Measurements from ENCODE around the gene CCNL2. TPM values are rescaled to one million over a fixed set of nuclear protein-coding genes. Genes with fewer than 3 reads are reported as not detected.
A peak's percentile ranks its signal among the peaks of the same experiment; 100 is the strongest.

Gene CCNL2
- total and polyA plus RNA-seq, 2 of the 13 experiments (the other 11 are each of a cell fraction or from before 2014, with no cell fraction given) = 105 to 340 TPM

DNA sequence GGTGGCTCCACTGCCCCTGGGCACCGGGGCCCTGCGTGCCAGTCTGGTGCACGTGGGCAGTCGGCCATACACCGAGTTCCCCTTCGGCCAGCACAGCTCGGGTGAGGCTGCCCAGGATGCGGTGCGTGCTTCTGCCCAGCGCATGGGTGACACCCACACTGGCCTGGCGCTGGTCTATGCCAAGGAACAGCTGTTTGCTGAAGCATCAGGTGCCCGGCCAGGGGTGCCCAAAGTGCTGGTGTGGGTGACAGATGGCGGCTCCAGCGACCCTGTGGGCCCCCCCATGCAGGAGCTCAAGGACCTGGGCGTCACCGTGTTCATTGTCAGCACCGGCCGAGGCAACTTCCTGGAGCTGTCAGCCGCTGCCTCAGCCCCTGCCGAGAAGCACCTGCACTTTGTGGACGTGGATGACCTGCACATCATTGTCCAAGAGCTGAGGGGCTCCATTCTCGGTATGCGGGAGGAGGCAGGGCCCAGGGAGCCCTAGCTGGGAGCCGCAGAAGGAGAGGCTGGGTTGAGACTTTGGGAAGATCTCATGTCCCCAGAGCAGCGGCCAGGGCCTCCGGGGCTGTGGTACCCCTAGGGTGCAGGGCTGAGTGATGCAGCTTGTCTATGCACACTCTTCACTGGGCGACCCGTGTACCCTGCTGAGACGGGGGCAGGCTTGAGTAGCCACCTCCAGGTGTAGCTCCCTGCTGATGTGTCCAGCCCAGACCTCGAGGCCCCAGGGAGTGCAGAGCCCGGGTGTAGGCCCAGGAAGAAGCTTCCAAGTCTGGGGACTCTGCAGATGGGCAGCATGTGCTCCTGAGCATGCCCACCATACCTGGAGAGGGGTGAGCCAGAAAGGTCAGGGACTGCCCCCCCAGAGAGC lies 38.1 kb upstream of the CCNL2 start:
- in situ Hi-C loops (cut with HindIII; ENCODE audit: extremely low pct_ligation_motif_present, low pct_unique_long_range_greater_than_20kb) = loop anchor here (5.0 kb wide), 1 partner anchor 35 kb away; no protein-coding TSS in a partner anchor
- H3K4me2 ChIP-seq (ENCODE audit: low read depth, low read length) = peak overlapping the region; percentile 94
- H3K4me3 ChIP-seq (replicated peaks in 1 of 3; ENCODE audit: insufficient read depth in 1 of 3, low read depth in 2 of 3, low read length in 3 of 3) = peak overlapping the region; percentile 72 to 88 (median 84)
- peak overlapping the region; percentile 54 for H3K27ac ChIP-seq (ENCODE audit: extremely low read length, insufficient read depth, low read length)
- H3K36me3 ChIP-seq (replicated peaks in 1 of 2; ENCODE audit: control insufficient read depth in 1 of 2, insufficient read depth in 2 of 2, low read length in 2 of 2) = peaks cover 0 to 2% of the 10 kb centered on the region in 2 experiments; a peak in 1 of 5 replicates
- ChIA-PET POLR2A (interaction anchor here (0.6 to 11.0 kb wide), 15 partner anchors 7 to 73 kb away, joined by 3 to 355 read pairs (median 6); partner anchors contain the start of genes ANKRD65, AURKAIP1, CCNL2 and MRPL20), CTCF (ENCODE audit: low intra/inter-chr PET ratio, low total read pairs) (interaction anchor here (1.1 kb wide), 1 partner anchor 20 kb away, joined by 3 read pairs; no protein-coding TSS in a partner anchor)
- peaks cover 31% of the 10 kb centered on the region for H3K79me2 ChIP-seq (ENCODE audit: insufficient read depth, low read length)
- H3K4me1 ChIP-seq (ENCODE audit: insufficient read depth, low read length) = peaks cover 57% of the 10 kb centered on the region
- H3K27me3 ChIP-seq (ENCODE audit: control insufficient read depth in 1 of 2, insufficient read depth in 2 of 2, low read length in 2 of 2) = no peaks in the 10 kb centered on the region
- BruUV-seq (replicated peaks) = no TSS peak
- H4K20me1 ChIP-seq (ENCODE audit: insufficient read depth, low read length) = no peaks in the 10 kb centered on the region
- WGBS (ENCODE audit: low lambda C conversion rate) = 27% methylated on average over 6 of the region's 31 CpGs
- no peak for FAIRE-seq
- no peak for DNase-seq (ENCODE audit: low spot score)
- no peaks in the 10 kb centered on the region for H3K9me3 ChIP-seq (ENCODE audit: low read length)
- no peak overlapping the region for H2AFZ ChIP-seq (ENCODE audit: low read length)
- ATAC-seq = no peak
- H3K9ac ChIP-seq (ENCODE audit: insufficient read depth, low read depth, low read length) = peak overlapping the region; percentile 74
- intact Hi-C loops (cut with micrococcal nuclease; ENCODE audit: unreplicated experiment) = no loop called here
- no peak for TF ChIP-seq ADNP (CRISPR knock-in tag; IDR thresholded peaks at IDR 0.05)
- TF ChIP-seq AGO2 (optimal IDR thresholded peaks at IDR 0.05; ENCODE audit: low read depth, low read length) = peak; percentile 52
- TF ChIP-seq DMAP1 (CRISPR knock-in tag; IDR thresholded peaks at IDR 0.05) = no peak
- TF ChIP-seq ZNF839 (CRISPR knock-in tag; IDR thresholded peaks at IDR 0.05; ENCODE audit: borderline replicate concordance) = no peak
- TF ChIP-seq SMYD3 (CRISPR knock-in tag; IDR thresholded peaks at IDR 0.05) = 0 out of 2 replicates have a peak, but pooled peaks have one; percentile 17
- no peak for TF ChIP-seq ZNF12 (CRISPR knock-in tag; IDR thresholded peaks at IDR 0.05)
- no peak for TF ChIP-seq RARG (CRISPR knock-in tag; IDR thresholded peaks at IDR 0.05; ENCODE audit: low read depth)
- TF ChIP-seq, protein P1, sequence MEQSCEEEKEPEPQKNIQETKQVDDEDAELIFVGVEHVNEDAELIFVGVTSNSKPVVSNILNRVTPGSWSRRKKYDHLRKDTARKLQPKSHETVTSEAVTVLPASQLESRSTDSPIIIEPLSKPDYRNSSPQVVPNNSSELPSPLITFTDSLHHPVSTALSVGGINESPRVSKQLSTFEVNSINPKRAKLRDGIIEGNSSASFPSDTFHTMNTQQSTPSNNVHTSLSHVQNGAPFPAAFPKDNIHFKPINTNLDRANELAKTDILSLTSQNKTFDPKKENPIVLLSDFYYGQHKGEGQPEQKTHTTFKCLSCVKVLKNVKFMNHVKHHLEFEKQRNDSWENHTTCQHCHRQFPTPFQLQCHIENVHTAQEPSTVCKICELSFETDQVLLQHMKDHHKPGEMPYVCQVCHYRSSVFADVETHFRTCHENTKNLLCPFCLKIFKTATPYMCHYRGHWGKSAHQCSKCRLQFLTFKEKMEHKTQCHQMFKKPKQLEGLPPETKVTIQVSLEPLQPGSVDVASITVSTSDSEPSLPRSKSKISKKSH (CRISPR knock-in tag; IDR thresholded peaks at IDR 0.05; ENCODE audit: borderline replicate concordance) = no peak
- no peak for TF ChIP-seq MTF2 (CRISPR knock-in tag; IDR thresholded peaks at IDR 0.05; ENCODE audit: borderline replicate concordance)
- TF ChIP-seq RBFOX2 (IDR thresholded peaks at IDR 0.05; ENCODE audit: low read depth, low read length) = peak; percentile 60; the same call in 1 of the 2 replicates
- TF ChIP-seq, protein P2, sequence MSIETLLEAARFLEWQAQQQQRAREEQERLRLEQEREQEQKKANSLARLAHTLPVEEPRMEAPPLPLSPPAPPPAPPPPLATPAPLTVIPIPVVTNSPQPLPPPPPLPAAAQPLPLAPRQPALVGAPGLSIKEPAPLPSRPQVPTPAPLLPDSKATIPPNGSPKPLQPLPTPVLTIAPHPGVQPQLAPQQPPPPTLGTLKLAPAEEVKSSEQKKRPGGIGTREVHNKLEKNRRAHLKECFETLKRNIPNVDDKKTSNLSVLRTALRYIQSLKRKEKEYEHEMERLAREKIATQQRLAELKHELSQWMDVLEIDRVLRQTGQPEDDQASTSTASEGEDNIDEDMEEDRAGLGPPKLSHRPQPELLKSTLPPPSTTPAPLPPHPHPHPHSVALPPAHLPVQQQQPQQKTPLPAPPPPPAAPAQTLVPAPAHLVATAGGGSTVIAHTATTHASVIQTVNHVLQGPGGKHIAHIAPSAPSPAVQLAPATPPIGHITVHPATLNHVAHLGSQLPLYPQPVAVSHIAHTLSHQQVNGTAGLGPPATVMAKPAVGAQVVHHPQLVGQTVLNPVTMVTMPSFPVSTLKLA (IDR thresholded peaks at IDR 0.05) = no peak
- TF ChIP-seq ZNF253 (CRISPR knock-in tag; IDR thresholded peaks at IDR 0.05; ENCODE audit: borderline replicate concordance) = peak; percentile 75; the same call in 1 of the 2 replicates
- TF ChIP-seq, protein P3, sequence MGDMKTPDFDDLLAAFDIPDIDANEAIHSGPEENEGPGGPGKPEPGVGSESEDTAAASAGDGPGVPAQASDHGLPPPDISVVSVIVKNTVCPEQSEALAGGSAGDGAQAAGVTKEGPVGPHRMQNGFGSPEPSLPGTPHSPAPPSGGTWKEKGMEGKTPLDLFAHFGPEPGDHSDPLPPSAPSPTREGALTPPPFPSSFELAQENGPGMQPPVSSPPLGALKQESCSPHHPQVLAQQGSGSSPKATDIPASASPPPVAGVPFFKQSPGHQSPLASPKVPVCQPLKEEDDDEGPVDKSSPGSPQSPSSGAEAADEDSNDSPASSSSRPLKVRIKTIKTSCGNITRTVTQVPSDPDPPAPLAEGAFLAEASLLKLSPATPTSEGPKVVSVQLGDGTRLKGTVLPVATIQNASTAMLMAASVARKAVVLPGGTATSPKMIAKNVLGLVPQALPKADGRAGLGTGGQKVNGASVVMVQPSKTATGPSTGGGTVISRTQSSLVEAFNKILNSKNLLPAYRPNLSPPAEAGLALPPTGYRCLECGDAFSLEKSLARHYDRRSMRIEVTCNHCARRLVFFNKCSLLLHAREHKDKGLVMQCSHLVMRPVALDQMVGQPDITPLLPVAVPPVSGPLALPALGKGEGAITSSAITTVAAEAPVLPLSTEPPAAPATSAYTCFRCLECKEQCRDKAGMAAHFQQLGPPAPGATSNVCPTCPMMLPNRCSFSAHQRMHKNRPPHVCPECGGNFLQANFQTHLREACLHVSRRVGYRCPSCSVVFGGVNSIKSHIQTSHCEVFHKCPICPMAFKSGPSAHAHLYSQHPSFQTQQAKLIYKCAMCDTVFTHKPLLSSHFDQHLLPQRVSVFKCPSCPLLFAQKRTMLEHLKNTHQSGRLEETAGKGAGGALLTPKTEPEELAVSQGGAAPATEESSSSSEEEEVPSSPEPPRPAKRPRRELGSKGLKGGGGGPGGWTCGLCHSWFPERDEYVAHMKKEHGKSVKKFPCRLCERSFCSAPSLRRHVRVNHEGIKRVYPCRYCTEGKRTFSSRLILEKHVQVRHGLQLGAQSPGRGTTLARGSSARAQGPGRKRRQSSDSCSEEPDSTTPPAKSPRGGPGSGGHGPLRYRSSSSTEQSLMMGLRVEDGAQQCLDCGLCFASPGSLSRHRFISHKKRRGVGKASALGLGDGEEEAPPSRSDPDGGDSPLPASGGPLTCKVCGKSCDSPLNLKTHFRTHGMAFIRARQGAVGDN (CRISPR knock-in tag; IDR thresholded peaks at IDR 0.05) = peak; percentile 66; the same call in 1 of the 2 replicates
- no peak for TF ChIP-seq ZNF282 (IDR thresholded peaks at IDR 0.05; ENCODE audit: partially characterized antibody)
- 0 out of 2 replicates have a peak, but pooled peaks have one; percentile 8 for TF ChIP-seq CCDC6 (CRISPR knock-in tag; IDR thresholded peaks at IDR 0.05)
- TF ChIP-seq JUND (CRISPR knock-in tag; IDR thresholded peaks at IDR 0.05) = 0 out of 2 replicates have a peak, but pooled peaks have one; percentile 28
